NB4 (cell line): ENCODE data around the gene MRPL41.

Experiments
- MYC ChIP-seq: IDR thresholded peaks from 2 replicates; pipeline ENCODE4 v1.6.1; 2011; ENCODE audit warnings: low read depth, low read length
- POLR2A ChIP-seq: IDR thresholded peaks from 2 replicates; pipeline ENCODE4 v1.6.1; 2011; ENCODE audit warnings: mild to moderate bottlenecking; ENCODE audit not compliant: insufficient read length; ENCODE audit errors: extremely low read depth
- TF ChIP-seq, protein P1 (sequence below): IDR thresholded peaks from one replicate; pipeline ENCODE4 v1.5.1; 2012; ENCODE audit warnings: low read depth, low read length

DNA sequence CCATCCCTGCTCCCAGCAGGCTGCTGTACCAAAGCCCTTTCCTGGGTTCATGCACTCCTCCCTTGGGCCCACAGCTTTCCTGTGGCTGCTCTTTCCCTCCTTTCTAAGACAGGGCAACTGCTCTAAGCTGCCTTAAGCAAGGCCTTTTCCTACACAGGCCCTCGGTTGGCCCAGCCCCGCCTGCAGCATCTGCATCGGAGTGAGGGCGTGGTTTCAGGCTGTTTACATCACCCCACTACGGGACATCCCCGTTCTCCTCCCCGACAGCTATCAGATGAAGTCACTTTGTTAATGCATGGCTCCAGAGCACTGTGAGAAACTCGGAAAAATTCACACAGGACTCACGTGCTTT lies 23.7 kb downstream of the MRPL41 start:
- TF ChIP-seq, protein P1, sequence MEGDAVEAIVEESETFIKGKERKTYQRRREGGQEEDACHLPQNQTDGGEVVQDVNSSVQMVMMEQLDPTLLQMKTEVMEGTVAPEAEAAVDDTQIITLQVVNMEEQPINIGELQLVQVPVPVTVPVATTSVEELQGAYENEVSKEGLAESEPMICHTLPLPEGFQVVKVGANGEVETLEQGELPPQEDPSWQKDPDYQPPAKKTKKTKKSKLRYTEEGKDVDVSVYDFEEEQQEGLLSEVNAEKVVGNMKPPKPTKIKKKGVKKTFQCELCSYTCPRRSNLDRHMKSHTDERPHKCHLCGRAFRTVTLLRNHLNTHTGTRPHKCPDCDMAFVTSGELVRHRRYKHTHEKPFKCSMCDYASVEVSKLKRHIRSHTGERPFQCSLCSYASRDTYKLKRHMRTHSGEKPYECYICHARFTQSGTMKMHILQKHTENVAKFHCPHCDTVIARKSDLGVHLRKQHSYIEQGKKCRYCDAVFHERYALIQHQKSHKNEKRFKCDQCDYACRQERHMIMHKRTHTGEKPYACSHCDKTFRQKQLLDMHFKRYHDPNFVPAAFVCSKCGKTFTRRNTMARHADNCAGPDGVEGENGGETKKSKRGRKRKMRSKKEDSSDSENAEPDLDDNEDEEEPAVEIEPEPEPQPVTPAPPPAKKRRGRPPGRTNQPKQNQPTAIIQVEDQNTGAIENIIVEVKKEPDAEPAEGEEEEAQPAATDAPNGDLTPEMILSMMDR = no peak
- TF ChIP-seq POLR2A (no peak), MYC (no peak)
